Thymus (tissue), 11 donors: ENCODE measurements around the gene AHCTF1. TPM values are rescaled to one million over a fixed set of nuclear protein-coding genes. Genes with fewer than 3 reads are reported as not detected.

Experiments used
- DNase-seq, 9 donors: peaks; one replicate each; pipeline ENCODE4 v3.0.0-alpha.2; 2013; ENCODE audit warnings: low spot score in 9 of 9, low read depth in 6 of 9, missing footprints in 1 of 9
- H3K27ac ChIP-seq, 2 donors: one replicate each; pipeline ENCODE4 v1.5.1; 2013; ENCODE audit warnings: control low read depth in 1 of 2, low read depth in 1 of 2, low read length in 1 of 2, mild to moderate bottlenecking in 1 of 2, moderate library complexity in 1 of 2
- H3K27me3 ChIP-seq, 2 donors: one replicate each; pipeline ENCODE4 v1.5.1; 2013; ENCODE audit warnings: low read length in 1 of 2; ENCODE audit not compliant: control insufficient read depth in 2 of 2, insufficient read depth in 1 of 2
- H3K36me3 ChIP-seq, 2 donors: one replicate each; pipeline ENCODE4 v1.5.1; 2013; ENCODE audit warnings: low read length in 1 of 2, mild to moderate bottlenecking in 1 of 2, moderate library complexity in 1 of 2; ENCODE audit not compliant: control insufficient read depth in 2 of 2, insufficient read depth in 2 of 2
- H3K4me1 ChIP-seq, 2 donors: one replicate each; pipeline ENCODE4 v1.5.1; 2013; ENCODE audit warnings: low read length in 2 of 2; ENCODE audit not compliant: control insufficient read depth in 2 of 2, insufficient read depth in 2 of 2
- H3K4me3 ChIP-seq, 2 donors: one replicate each; pipeline ENCODE4 v1.5.1; 2013; ENCODE audit warnings: low read length in 2 of 2, control low read depth in 1 of 2, mild to moderate bottlenecking in 1 of 2
- H3K9me3 ChIP-seq, 2 donors: one replicate each; pipeline ENCODE4 v1.5.1; 2013; ENCODE audit warnings: low read length in 1 of 2, mild to moderate bottlenecking in 1 of 2; ENCODE audit not compliant: control insufficient read depth in 2 of 2, insufficient read depth in 1 of 2
- WGBS: extraction: QIAGEN DNeasy Blood & Tissue Kit; methylation state at CpG from one replicate; pipeline ENCODE4 v1.1.7; 2013; 5-methylcytosine and 5-hydroxymethylcytosine counted together
- polyA plus RNA-seq: library from polyadenylated mRNA; stranded (reverse); fragments of 200-250 nt; gene quantifications from one replicate; pipeline ENCODE4 v1.2.3, GENCODE V29; 2013
- total RNA-seq: library from RNA; stranded (reverse); fragments of 120-200 nt; gene quantifications from one replicate; pipeline ENCODE4 v1.2.4, GENCODE V29; 2013
- donor health status: healthy.

Gene AHCTF1
- total and polyA plus RNA-seq, 2 donors, result 17.8 to 22.5 TPM

GRCh38 chr1:246954126-246954525 is 22.4 kb upstream of the AHCTF1 start:
- Histone ChIP-seq H3K27me3 (no peaks in the 10 kb centered on the region), H3K9me3 (no peaks in the 10 kb centered on the region), H3K4me1 (no peaks in the 10 kb centered on the region), H3K27ac (no peak overlapping the region), H3K4me3 (no peak overlapping the region), H3K36me3 (no peaks in the 10 kb centered on the region)
- no peak for DNase-seq
- 97% methylated on average over 4 of the region's 4 CpGs for WGBS

GRCh38 chr1:246951413-246951812 is 19.7 kb upstream of the AHCTF1 start:
- no peaks in the 10 kb centered on the region for H3K27me3 ChIP-seq
- no peaks in the 10 kb centered on the region for H3K4me1 ChIP-seq
- no peaks in the 10 kb centered on the region for H3K9me3 ChIP-seq
- 94% methylated on average over 4 of the region's 4 CpGs for WGBS
- no peak overlapping the region for H3K27ac ChIP-seq
- no peaks in the 10 kb centered on the region for H3K36me3 ChIP-seq
- no peak overlapping the region for H3K4me3 ChIP-seq
- DNase-seq, result no peak

GRCh38 chr1:246949956-246950355 is 18.2 kb upstream of the AHCTF1 start:
- no peaks in the 10 kb centered on the region for H3K27me3 ChIP-seq
- DNase-seq, result no peak
- no peak overlapping the region for H3K4me3 ChIP-seq
- H3K9me3 ChIP-seq, result no peaks in the 10 kb centered on the region
- H3K4me1 ChIP-seq, result no peaks in the 10 kb centered on the region
- 94% methylated on average over 3 of the region's 3 CpGs for WGBS
- no peak overlapping the region for H3K27ac ChIP-seq
- H3K36me3 ChIP-seq, result no peaks in the 10 kb centered on the region

- Histone ChIP-seq H3K4me1 (no peaks in the 10 kb centered on the region), H3K4me3 (no peak overlapping the region), H3K9me3 (no peaks in the 10 kb centered on the region), H3K36me3 (no peaks in the 10 kb centered on the region), H3K27me3 (no peaks in the 10 kb centered on the region), H3K27ac (no peak overlapping the region)
- WGBS, result 98% methylated on average over 7 of the region's 7 CpGs
- no peak for DNase-seq
These were observed 15.5 kb upstream of the AHCTF1 start for GRCh38 chr1:246947255-246947654.

- Histone ChIP-seq H3K4me1 (no peaks in the 10 kb centered on the region), H3K4me3 (no peak overlapping the region), H3K9me3 (no peaks in the 10 kb centered on the region), H3K36me3 (no peaks in the 10 kb centered on the region), H3K27ac (no peak overlapping the region), H3K27me3 (no peaks in the 10 kb centered on the region)
- WGBS, result 97% methylated on average over 6 of the region's 6 CpGs
- DNase-seq, result no peak
These were observed 14.6 kb upstream of the AHCTF1 start for GRCh38 chr1:246946366-246946765.

GRCh38 chr1:246934765-246935164 is 3.0 kb upstream of the AHCTF1 start:
- DNase-seq, result no peak
- Histone ChIP-seq H3K9me3 (no peaks in the 10 kb centered on the region), H3K4me3 (no peak overlapping the region), H3K36me3 (no peaks in the 10 kb centered on the region), H3K27me3 (no peaks in the 10 kb centered on the region), H3K4me1 (peaks cover 8 to 11% of the 10 kb centered on the region in 2 donors), H3K27ac (no peak overlapping the region)
- 92% methylated on average over 1 of the region's 1 CpG for WGBS

GRCh38 chr1:246933893-246934292 is 2.1 kb upstream of the AHCTF1 start:
- Histone ChIP-seq H3K4me1 (peaks cover 8 to 11% of the 10 kb centered on the region in 2 donors), H3K27me3 (no peaks in the 10 kb centered on the region), H3K4me3 (no peak overlapping the region), H3K27ac (no peak overlapping the region), H3K36me3 (peaks cover 3% of the 10 kb centered on the region in 2 donors), H3K9me3 (no peaks in the 10 kb centered on the region)
- WGBS, result 90% methylated on average over 2 of the region's 2 CpGs
- no peak for DNase-seq

- WGBS, result 21% methylated on average over 8 of the region's 8 CpGs
- DNase-seq, result no peak
- Histone ChIP-seq H3K27me3 (no peaks in the 10 kb centered on the region), H3K9me3 (peaks cover 0 to 6% of the 10 kb centered on the region in 2 donors), H3K36me3 (peaks cover 3 to 5% of the 10 kb centered on the region in 2 donors), H3K4me1 (peaks cover 8 to 11% of the 10 kb centered on the region in 2 donors), H3K27ac (no peak overlapping the region), H3K4me3 (peak overlapping the region; percentile 76 to 93)
These were observed 585 bp upstream of the AHCTF1 start for GRCh38 chr1:246932366-246932700.

GRCh38 chr1:246930830-246931548 is 759 bp downstream of the AHCTF1 start:
- WGBS, result under 1% methylated on average over 76 of the region's 76 CpGs
- peak overlapping the region; percentile 76 to 93 for H3K4me3 ChIP-seq
- DNase-seq, result peak in 6 of 9 donors; percentile 10 to 56 (median 22)
- H3K4me1 ChIP-seq, result peaks cover 8 to 11% of the 10 kb centered on the region in 2 donors
- H3K36me3 ChIP-seq, result peaks cover 13 to 18% of the 10 kb centered on the region in 2 donors
- no peaks in the 10 kb centered on the region for H3K27me3 ChIP-seq
- peak overlapping the region; percentile 80 to 87 for H3K27ac ChIP-seq
- peaks cover 0 to 16% of the 10 kb centered on the region in 2 donors for H3K9me3 ChIP-seq
